PC-9 (cell line): Measurements from ENCODE around the gene GRAP2. TPM values are rescaled to one million over a fixed set of nuclear protein-coding genes. Genes with fewer than 3 reads are reported as not detected.

Experiments
- BruUV-seq: library from RNA; stranded (reverse); fragments of 400-500 nt; replicated peaks from 2 replicates; lab custom pipeline; 2021; lab: Mats Ljungman, UMichigan
- CTCF ChIA-PET: fragments of 300-600 bp; sonication (Branson Sonifier 250); formaldehyde crosslinking; loops from one replicate; lab custom pipeline; 2022; ENCODE audit warnings: antibody characterized with exemption; lab: Charles Lee
- POLR2A ChIA-PET: fragments of 300-600 bp; sonication (Branson Sonifier 250); formaldehyde crosslinking; loops from one replicate; lab custom pipeline; 2022; ENCODE audit warnings: antibody characterized with exemption; ENCODE audit not compliant: unreplicated experiment; lab: Charles Lee
- DNase-seq, 2 experiments: peaks; one replicate each; pipeline versions ENCODE4 v3.0.0 to v3.0.0-alpha.2; 2015 to 2022; ENCODE audit warnings: mixed read lengths in 1 of 2
- H2AFZ ChIP-seq: fragments of 200-600 bp; sonication (generic); 2 replicates; pipeline ENCODE4 v1.8.1; 2017; ENCODE audit warnings: antibody characterized with exemption
- H3F3A ChIP-seq: fragments of 200-600 bp; sonication (generic); 2 replicates; pipeline ENCODE4 v1.8.1; 2017; ENCODE audit warnings: antibody characterized with exemption, mild to moderate bottlenecking, low read depth; ENCODE audit not compliant: insufficient read depth
- H3K27ac ChIP-seq: fragments of 200-600 bp; sonication (generic); 2 replicates; pipeline ENCODE4 v1.6.1; 2016; ENCODE audit warnings: mixed run types
- H3K27me3 ChIP-seq: fragments of 200-600 bp; sonication (generic); 2 replicates; pipeline ENCODE4 v1.6.1; 2016; ENCODE audit warnings: low read depth, mixed run types; ENCODE audit not compliant: insufficient read depth
- H3K36me3 ChIP-seq: fragments of 200-600 bp; sonication (generic); 2 replicates; pipeline ENCODE4 v1.6.1; 2016; ENCODE audit warnings: low read depth, mixed run types
- H3K4me1 ChIP-seq: fragments of 200-600 bp; sonication (generic); replicated peaks from 2 replicates; pipeline ENCODE4 v1.6.1; 2016; ENCODE audit warnings: mixed run types; ENCODE audit not compliant: insufficient read depth
- H3K4me2 ChIP-seq: fragments of 200-600 bp; sonication (generic); 2 replicates; pipeline ENCODE4 v1.6.1; 2017; ENCODE audit warnings: mixed run types
- H3K4me3 ChIP-seq: fragments of 200-600 bp; sonication (generic); 2 replicates; pipeline ENCODE4 v1.6.1; 2016; ENCODE audit warnings: mixed run types
- H3K79me2 ChIP-seq: fragments of 200-600 bp; sonication (generic); 2 replicates; pipeline ENCODE4 v1.6.1; 2017; ENCODE audit warnings: low read depth, mixed run types
- H3K9me2 ChIP-seq: fragments of 200-600 bp; sonication (generic); 2 replicates; pipeline ENCODE4 v1.8.1; 2017; ENCODE audit warnings: mild to moderate bottlenecking; ENCODE audit not compliant: insufficient read depth
- H3K9me3 ChIP-seq: fragments of 200-600 bp; sonication (generic); 2 replicates; pipeline ENCODE4 v1.8.1; 2016; ENCODE audit warnings: low read depth; ENCODE audit not compliant: insufficient read depth
- H4K20me1 ChIP-seq: fragments of 200-600 bp; sonication (generic); 2 replicates; pipeline ENCODE4 v1.8.1; 2017; ENCODE audit not compliant: insufficient read depth
- EZH2 ChIP-seq: fragments of 200-600 bp; sonication (generic); IDR thresholded peaks from 2 replicates; pipeline ENCODE4 v1.8.0; 2017; ENCODE audit warnings: antibody characterized with exemption, low read depth
- intact Hi-C: fragments of 100-400 bp; cut with micrococcal nuclease; formaldehyde crosslinking; loops from one replicate; pipeline ENCODE4 v1.10.0; 2022; ENCODE audit not compliant: unreplicated experiment
- total RNA-seq: library from RNA; stranded (reverse); gene quantifications from 2 replicates; pipeline ENCODE4 v1.2.3, GENCODE V29; 2021
- TF ChIP-seq, protein P1 (sequence below): fragments of 200-600 bp; sonication (generic); conservative IDR thresholded peaks from 2 replicates; pipeline ENCODE4 v1.6.1; 2017; ENCODE audit warnings: mixed run types, antibody characterized with exemption, mild to moderate bottlenecking, moderate library complexity

Gene GRAP2
- total RNA-seq, 1 experiment from 2014 or later, result not detected

DNA sequence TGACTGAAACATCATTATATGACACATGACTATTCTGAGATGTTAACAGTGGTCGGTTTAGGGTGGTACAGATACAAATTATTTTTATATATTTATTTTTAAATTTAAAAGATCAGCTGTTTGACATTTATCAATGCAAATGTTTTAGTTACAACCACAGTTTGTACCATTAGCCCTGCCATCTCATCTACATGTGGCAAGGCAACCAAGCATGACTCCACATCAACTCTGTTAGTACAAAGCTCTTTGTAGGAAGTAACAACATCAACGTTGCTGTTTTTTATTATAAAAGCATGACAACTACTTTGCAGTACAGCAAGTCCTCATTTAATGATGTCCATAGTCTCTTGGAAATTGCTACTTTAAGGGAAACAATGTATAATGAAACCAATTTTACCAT lies 48.1 kb upstream of the GRAP2 start:
- Histone ChIP-seq H3K4me2 (no peak overlapping the region), H3K27me3 (peaks cover 31% of the 10 kb centered on the region), H3K27ac (no peak overlapping the region), H2AFZ (no peak overlapping the region), H3F3A (no peaks in the 10 kb centered on the region), H4K20me1 (no peaks in the 10 kb centered on the region), H3K36me3 (no peaks in the 10 kb centered on the region), H3K4me1 (no peaks in the 10 kb centered on the region), H3K4me3 (no peak overlapping the region), H3K9me3 (no peaks in the 10 kb centered on the region), H3K9me2 (no peaks in the 10 kb centered on the region; the same call in 1 of the 2 replicates), H3K79me2 (no peaks in the 10 kb centered on the region)
- no peak for DNase-seq
- BruUV-seq, result no TSS peak
- TF ChIP-seq EZH2, result no peak
- ChIA-PET CTCF (no interaction called here), POLR2A (no interaction called here)
- intact Hi-C loops, result no loop called here

DNA sequence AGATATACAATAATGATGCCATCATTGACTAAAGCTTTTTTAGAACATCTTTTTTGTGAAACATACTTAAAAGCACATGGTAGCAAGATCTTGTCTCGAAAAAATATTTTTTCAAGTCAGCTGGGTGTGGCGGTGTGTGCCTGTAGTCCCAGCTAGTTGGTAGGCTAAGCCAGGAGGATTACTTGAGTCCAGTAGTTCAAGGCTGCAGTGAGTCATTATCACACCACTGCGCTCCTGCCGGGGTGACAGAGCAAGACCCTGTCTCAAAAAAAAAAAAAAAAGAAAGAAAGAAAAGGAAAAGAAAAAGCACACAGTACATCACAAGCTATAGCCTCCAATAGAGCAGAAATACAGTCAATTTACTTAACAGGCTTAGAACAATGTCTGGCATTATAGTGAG lies 44.3 kb upstream of the GRAP2 start:
- Histone ChIP-seq H3K9me3 (no peaks in the 10 kb centered on the region), H3K36me3 (no peaks in the 10 kb centered on the region), H3K27me3 (peaks cover 58% of the 10 kb centered on the region), H3K4me3 (no peak overlapping the region), H3K4me2 (no peak overlapping the region), H2AFZ (no peak overlapping the region), H4K20me1 (no peaks in the 10 kb centered on the region), H3K27ac (no peak overlapping the region), H3F3A (no peaks in the 10 kb centered on the region), H3K79me2 (no peaks in the 10 kb centered on the region), H3K9me2 (no peaks in the 10 kb centered on the region), H3K4me1 (no peaks in the 10 kb centered on the region)
- ChIA-PET CTCF (no interaction called here), POLR2A (no interaction called here)
- intact Hi-C loops, result no loop called here
- peak in 1 of 2 experiments; percentile 21 for DNase-seq
- BruUV-seq, result no TSS peak
- TF ChIP-seq EZH2, result no peak
- TF ChIP-seq, protein P1, sequence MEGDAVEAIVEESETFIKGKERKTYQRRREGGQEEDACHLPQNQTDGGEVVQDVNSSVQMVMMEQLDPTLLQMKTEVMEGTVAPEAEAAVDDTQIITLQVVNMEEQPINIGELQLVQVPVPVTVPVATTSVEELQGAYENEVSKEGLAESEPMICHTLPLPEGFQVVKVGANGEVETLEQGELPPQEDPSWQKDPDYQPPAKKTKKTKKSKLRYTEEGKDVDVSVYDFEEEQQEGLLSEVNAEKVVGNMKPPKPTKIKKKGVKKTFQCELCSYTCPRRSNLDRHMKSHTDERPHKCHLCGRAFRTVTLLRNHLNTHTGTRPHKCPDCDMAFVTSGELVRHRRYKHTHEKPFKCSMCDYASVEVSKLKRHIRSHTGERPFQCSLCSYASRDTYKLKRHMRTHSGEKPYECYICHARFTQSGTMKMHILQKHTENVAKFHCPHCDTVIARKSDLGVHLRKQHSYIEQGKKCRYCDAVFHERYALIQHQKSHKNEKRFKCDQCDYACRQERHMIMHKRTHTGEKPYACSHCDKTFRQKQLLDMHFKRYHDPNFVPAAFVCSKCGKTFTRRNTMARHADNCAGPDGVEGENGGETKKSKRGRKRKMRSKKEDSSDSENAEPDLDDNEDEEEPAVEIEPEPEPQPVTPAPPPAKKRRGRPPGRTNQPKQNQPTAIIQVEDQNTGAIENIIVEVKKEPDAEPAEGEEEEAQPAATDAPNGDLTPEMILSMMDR, result no peak

DNA sequence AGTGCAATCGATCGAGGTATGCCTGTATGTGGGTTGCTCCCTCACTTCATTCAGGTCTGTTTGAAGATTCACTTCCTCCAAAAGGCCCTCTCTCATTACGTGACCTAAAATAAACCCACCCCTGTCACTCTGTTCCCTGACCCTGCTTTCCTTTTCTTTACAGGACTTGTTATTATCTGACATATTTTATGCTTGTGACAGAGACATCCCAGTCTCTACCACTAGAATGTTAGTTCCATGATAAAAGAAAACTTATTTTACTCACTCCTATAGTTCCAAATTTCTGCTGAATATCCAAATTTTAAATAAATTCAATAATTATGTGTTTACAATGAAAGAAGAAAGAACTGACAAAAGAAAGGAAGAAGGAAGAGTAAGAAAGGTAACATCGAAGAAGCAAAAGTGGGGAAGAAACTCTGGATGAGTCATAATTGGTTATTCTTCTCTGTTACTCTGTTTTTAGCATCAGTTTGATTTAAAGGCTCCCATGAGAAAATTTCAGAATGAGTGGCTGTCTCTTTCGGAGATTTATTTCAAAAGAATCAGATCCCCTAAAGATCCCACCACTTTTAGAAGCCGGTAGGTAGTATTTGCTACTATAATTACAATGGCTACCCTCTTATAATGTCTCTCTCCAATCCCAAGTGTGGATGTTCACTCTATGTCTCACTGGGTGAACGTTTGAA lies 40.8 kb upstream of the GRAP2 start:
- no peak overlapping the region for H3K4me3 ChIP-seq
- H4K20me1 ChIP-seq, result no peaks in the 10 kb centered on the region
- H3K27ac ChIP-seq, result no peak overlapping the region
- ChIA-PET CTCF (no interaction called here), POLR2A (no interaction called here)
- no peaks in the 10 kb centered on the region for H3K9me2 ChIP-seq
- H3K4me2 ChIP-seq, result no peak overlapping the region
- H3K36me3 ChIP-seq, result no peaks in the 10 kb centered on the region
- BruUV-seq, result no TSS peak
- no peak overlapping the region for H2AFZ ChIP-seq
- TF ChIP-seq, protein P1, result no peak
- no peak for TF ChIP-seq EZH2
- intact Hi-C loops, result no loop called here
- H3F3A ChIP-seq, result no peaks in the 10 kb centered on the region
- DNase-seq, result peak in 1 of 2 experiments; percentile 6
- H3K27me3 ChIP-seq, result peaks cover 69% of the 10 kb centered on the region
- no peaks in the 10 kb centered on the region for H3K79me2 ChIP-seq
- H3K9me3 ChIP-seq, result no peaks in the 10 kb centered on the region
- H3K4me1 ChIP-seq, result no peaks in the 10 kb centered on the region
